ENCODE data around the gene VPS51.

- TF ChIP-seq POLR2AphosphoS5 (IDR thresholded peaks at IDR 0.05; ENCODE audit: low read depth, low read length) (no peak), REST (IDR thresholded peaks at IDR 0.05; ENCODE audit: insufficient read depth in 1 of 2, low read depth in 2 of 2, low read length in 2 of 2) (no peak), SIN3A (IDR thresholded peaks at IDR 0.05; ENCODE audit: borderline replicate concordance, insufficient read depth, low read length) (no peak), TAF1 (IDR thresholded peaks at IDR 0.05; ENCODE audit: borderline replicate concordance, insufficient read depth, low read length) (no peak), FOXP2 (optimal IDR thresholded peaks at IDR 0.05; ENCODE audit: borderline replicate concordance, extremely low read depth, extremely low read length, insufficient read depth) (no peak)
These were observed 28.6 kb downstream of the VPS51 start for GRCh38 chr11:65124480-65125196.
